ENCODE results near the gene PTPDC1. TPM values are rescaled to one million over a fixed set of nuclear protein-coding genes. Genes with fewer than 3 reads are reported as not detected.

PTPDC1 gene
- total and polyA plus RNA-seq, 9 of the 15 experiments (the other 6 are each of a cell fraction or from before 2014, with no cell fraction given) = 1.1 to 8.1 (median 5.7) TPM

DNA sequence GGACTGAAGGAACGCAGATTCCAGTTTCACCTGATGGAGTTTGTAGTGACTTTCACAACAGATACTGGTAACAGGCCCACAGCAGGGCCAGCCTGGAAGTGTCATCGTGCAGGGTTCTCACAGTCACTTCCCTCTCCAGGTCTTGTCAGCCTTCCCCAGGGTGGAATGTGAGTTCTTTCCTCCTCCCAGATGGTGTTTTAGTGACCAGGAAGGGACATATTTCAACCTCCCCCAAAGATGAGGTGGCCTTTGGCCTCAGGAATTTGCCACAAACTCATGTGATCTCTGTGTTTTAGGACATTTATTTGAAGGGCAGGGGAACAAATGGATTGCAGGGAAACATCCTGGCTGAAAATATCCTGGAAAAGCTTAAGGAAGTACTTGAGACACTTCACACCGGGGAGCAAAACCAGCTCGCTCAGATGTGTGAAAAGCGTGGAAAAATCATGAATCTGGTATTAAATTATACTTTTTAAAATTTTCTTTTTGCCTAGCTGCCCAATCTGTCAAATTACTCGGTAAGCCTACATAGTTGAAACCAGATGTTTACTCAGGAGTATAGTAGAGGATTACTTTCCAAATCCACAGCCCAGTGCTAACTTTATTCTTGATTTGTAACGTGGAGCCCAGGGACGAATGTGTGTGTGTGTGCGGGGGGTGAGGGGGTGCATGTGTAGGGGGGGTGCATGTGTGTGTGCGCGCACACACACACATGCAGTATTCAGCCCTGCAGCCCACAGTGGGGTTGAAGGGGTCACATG, 66.8 kb downstream of the PTPDC1 start:
- ATAC-seq (no peak), FAIRE-seq (no peak), DNase-seq (ENCODE audit: extremely low read depth in 1 of 4, low spot score in 3 of 4) (no peak)
- intact Hi-C loops (cut with micrococcal nuclease) = no loop called here
- Histone ChIP-seq H3K4me1 (replicated peaks in 1 of 2; ENCODE audit: control insufficient read depth in 2 of 2, insufficient read depth in 2 of 2, low read length in 2 of 2) (peaks cover 0 to 3% of the 10 kb centered on the region in 2 experiments; a peak in 1 of 5 replicates), H3K36me3 (ENCODE audit: control insufficient read depth, insufficient read depth, low read length) (no peaks in the 10 kb centered on the region), H3K27ac (ENCODE audit: extremely low read depth, low read depth, low read length) (no peak overlapping the region), H3K79me2 (ENCODE audit: control insufficient read depth, insufficient read depth, low read length) (no peaks in the 10 kb centered on the region), H3K9me3 (replicated peaks; ENCODE audit: control insufficient read depth, insufficient read depth, low read depth, low read length) (no peaks in the 10 kb centered on the region), H4K20me1 (replicated peaks; ENCODE audit: control insufficient read depth, insufficient read depth, low read length) (no peaks in the 10 kb centered on the region), H3K4me2 (ENCODE audit: insufficient read depth, low read length) (no peak overlapping the region), H3K9me1 (ENCODE audit: control insufficient read depth, insufficient read depth, low read length) (no peaks in the 10 kb centered on the region), H3K4me3 (no peak overlapping the region), H3K27me3 (ENCODE audit: control insufficient read depth in 2 of 2, insufficient read depth in 2 of 2, low read length in 2 of 2) (no peaks in the 10 kb centered on the region), H2AFZ (ENCODE audit: low read depth, low read length) (no peak overlapping the region), H3K9ac (ENCODE audit: insufficient read depth in 1 of 2, low read depth in 2 of 2, low read length in 2 of 2) (no peak overlapping the region)
- no TSS peak for BruUV-seq (replicated peaks)
- TF ChIP-seq RFX7 (CRISPR knock-in tag; IDR thresholded peaks at IDR 0.05) (no peak), NCOA1 (IDR thresholded peaks at IDR 0.05; ENCODE audit: low read depth) (no peak), RNF2 (IDR thresholded peaks at IDR 0.05) (no peak), MTF1 (CRISPR knock-in tag; IDR thresholded peaks at IDR 0.05; ENCODE audit: borderline replicate concordance) (no peak), SIRT6 (IDR thresholded peaks at IDR 0.05; ENCODE audit: low read depth, low read length) (no peak), SMARCC2 (IDR thresholded peaks at IDR 0.05; ENCODE audit: low read depth) (no peak), ZNF212 (CRISPR knock-in tag; IDR thresholded peaks at IDR 0.05) (no peak), ZFPM2 (CRISPR knock-in tag; IDR thresholded peaks at IDR 0.05) (no peak), NELFE (IDR thresholded peaks at IDR 0.05; ENCODE audit: insufficient read depth, insufficient read length) (no peak), ZFP30 (CRISPR knock-in tag; IDR thresholded peaks at IDR 0.05; ENCODE audit: borderline replicate concordance) (no peak)
- TF ChIP-seq, protein P1, sequence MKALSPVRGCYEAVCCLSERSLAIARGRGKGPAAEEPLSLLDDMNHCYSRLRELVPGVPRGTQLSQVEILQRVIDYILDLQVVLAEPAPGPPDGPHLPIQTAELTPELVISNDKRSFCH (CRISPR knock-in tag; IDR thresholded peaks at IDR 0.05) = no peak
- TF ChIP-seq, protein P1 (tag; IDR thresholded peaks at IDR 0.05) = no peak
- TF ChIP-seq, protein P2, sequence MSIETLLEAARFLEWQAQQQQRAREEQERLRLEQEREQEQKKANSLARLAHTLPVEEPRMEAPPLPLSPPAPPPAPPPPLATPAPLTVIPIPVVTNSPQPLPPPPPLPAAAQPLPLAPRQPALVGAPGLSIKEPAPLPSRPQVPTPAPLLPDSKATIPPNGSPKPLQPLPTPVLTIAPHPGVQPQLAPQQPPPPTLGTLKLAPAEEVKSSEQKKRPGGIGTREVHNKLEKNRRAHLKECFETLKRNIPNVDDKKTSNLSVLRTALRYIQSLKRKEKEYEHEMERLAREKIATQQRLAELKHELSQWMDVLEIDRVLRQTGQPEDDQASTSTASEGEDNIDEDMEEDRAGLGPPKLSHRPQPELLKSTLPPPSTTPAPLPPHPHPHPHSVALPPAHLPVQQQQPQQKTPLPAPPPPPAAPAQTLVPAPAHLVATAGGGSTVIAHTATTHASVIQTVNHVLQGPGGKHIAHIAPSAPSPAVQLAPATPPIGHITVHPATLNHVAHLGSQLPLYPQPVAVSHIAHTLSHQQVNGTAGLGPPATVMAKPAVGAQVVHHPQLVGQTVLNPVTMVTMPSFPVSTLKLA (conservative IDR thresholded peaks at IDR 0.05) = no peak
- POLR2A ChIA-PET = no interaction called here
- in situ Hi-C loops (cut with MboI) = no loop called here
- CTCF ChIA-PET (ENCODE audit: low intra/inter-chr PET ratio) = no interaction called here
- 51% methylated on average over 9 of the region's 11 CpGs for WGBS (ENCODE audit: insufficient coverage, low coverage, missing lambda C conversion rate)

Measured in K562 (cell line).